ENCODE measurements around the gene CCDC69.
"Not testable (repeated sequence)": the region's sequence is repeated elsewhere in the genome, so short reads cannot be mapped to it uniquely, and the experiment has no call there.

Gene CCDC69

GRCh38 chr5:151219789-151220188 is 4.1 kb downstream of the CCDC69 start:
- no peak for DNase-seq

- DNase-seq = no peak
Observed at GRCh38 chr5:151219138-151219537, 4.8 kb downstream of the CCDC69 start.

- no peak for DNase-seq
Observed at GRCh38 chr5:151218177-151218576, 5.7 kb downstream of the CCDC69 start.

GRCh38 chr5:151216781-151217180 is 7.1 kb downstream of the CCDC69 start:
- DNase-seq = no peak

GRCh38 chr5:151215546-151215880 is 8.4 kb downstream of the CCDC69 start:
- DNase-seq = no peak

GRCh38 chr5:151214614-151215545 is 9.0 kb downstream of the CCDC69 start:
- DNase-seq = no peak

GRCh38 chr5:151213803-151214613 is 9.9 kb downstream of the CCDC69 start:
- DNase-seq = no peak

GRCh38 chr5:151212406-151212798 is 11.5 kb downstream of the CCDC69 start:
- DNase-seq = no peak

- no peak for DNase-seq
Observed at GRCh38 chr5:151208481-151208914, 15.4 kb downstream of the CCDC69 start.

- DNase-seq = no peak
Observed at GRCh38 chr5:151205411-151205810, 18.5 kb downstream of the CCDC69 start.

GRCh38 chr5:151204051-151204450 is 19.8 kb downstream of the CCDC69 start:
- no peak for DNase-seq

- DNase-seq = no peak
Observed at GRCh38 chr5:151202381-151203139, 21.3 kb downstream of the CCDC69 start.

- DNase-seq = no peak
Observed at GRCh38 chr5:151200913-151201595, 22.8 kb downstream of the CCDC69 start.

GRCh38 chr5:151199581-151200185 is 24.2 kb downstream of the CCDC69 start:
- DNase-seq = no peak

GRCh38 chr5:151198861-151199260 is 25.0 kb downstream of the CCDC69 start:
- no peak for DNase-seq

- DNase-seq = not testable (repeated sequence)
Observed at GRCh38 chr5:151197291-151197600, 26.6 kb downstream of the CCDC69 start.

- no peak for DNase-seq
Observed at GRCh38 chr5:151196556-151197290, 27.2 kb downstream of the CCDC69 start.

- no peak for DNase-seq
Observed at GRCh38 chr5:151195622-151196021, 28.3 kb downstream of the CCDC69 start.

- DNase-seq = no peak
Observed at GRCh38 chr5:151192626-151193025, 31.3 kb downstream of the CCDC69 start.

GRCh38 chr5:151191661-151192060 is 32.2 kb downstream of the CCDC69 start:
- DNase-seq = no peak

GRCh38 chr5:151189151-151189550 is 34.7 kb downstream of the CCDC69 start:
- no peak for DNase-seq

- DNase-seq = no peak
Observed at GRCh38 chr5:151186538-151186937, 37.4 kb downstream of the CCDC69 start.
